ENCODE data around the gene PALM. TPM values are rescaled to one million over a fixed set of nuclear protein-coding genes. Genes with fewer than 3 reads are reported as not detected.

PALM gene
- total RNA-seq, 1 experiment from 2014 or later: 0.83 TPM

DNA sequence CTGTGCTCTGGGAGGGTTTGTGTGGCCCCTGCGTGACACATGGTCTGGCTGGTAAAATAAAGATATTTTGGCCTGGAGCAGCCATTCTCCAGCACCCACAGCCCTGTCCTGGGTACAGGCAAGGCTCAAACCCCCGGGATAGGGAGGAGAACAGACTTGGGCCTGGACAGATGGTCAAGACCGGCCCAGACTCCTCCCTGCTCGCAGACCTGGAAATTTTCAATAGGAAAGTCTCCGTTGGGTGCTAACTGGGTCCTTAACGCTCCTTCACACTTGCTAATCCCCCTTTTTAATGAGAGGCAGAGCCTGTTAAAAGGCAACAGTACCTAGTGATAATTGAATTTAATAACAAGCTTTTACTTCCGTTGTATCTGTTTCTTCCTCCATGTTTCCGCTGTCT lies 2.5 kb downstream of the PALM start:
- Mint-ChIP-seq H3K36me3 (ENCODE audit: insufficient read depth, unreplicated experiment) (peaks cover 6% of the 10 kb centered on the region), H3K27ac (ENCODE audit: unreplicated experiment) (no peak overlapping the region), H3K4me1 (ENCODE audit: low read depth, unreplicated experiment) (no peaks in the 10 kb centered on the region), H3K4me3 (ENCODE audit: low read depth, unreplicated experiment) (no peak overlapping the region), H3K27me3 (ENCODE audit: unreplicated experiment) (peaks cover 50% of the 10 kb centered on the region), H3K9me3 (ENCODE audit: low read depth, unreplicated experiment) (peaks cover 3% of the 10 kb centered on the region)
- CTCF ChIA-PET: no interaction called here
- BruUV-seq (replicated peaks): no TSS peak
- intact Hi-C loops (cut with micrococcal nuclease; ENCODE audit: unreplicated experiment): no loop called here
- DNase-seq: no peak
- TF ChIP-seq, protein P1, sequence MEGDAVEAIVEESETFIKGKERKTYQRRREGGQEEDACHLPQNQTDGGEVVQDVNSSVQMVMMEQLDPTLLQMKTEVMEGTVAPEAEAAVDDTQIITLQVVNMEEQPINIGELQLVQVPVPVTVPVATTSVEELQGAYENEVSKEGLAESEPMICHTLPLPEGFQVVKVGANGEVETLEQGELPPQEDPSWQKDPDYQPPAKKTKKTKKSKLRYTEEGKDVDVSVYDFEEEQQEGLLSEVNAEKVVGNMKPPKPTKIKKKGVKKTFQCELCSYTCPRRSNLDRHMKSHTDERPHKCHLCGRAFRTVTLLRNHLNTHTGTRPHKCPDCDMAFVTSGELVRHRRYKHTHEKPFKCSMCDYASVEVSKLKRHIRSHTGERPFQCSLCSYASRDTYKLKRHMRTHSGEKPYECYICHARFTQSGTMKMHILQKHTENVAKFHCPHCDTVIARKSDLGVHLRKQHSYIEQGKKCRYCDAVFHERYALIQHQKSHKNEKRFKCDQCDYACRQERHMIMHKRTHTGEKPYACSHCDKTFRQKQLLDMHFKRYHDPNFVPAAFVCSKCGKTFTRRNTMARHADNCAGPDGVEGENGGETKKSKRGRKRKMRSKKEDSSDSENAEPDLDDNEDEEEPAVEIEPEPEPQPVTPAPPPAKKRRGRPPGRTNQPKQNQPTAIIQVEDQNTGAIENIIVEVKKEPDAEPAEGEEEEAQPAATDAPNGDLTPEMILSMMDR (IDR thresholded peaks at IDR 0.05; ENCODE audit: unreplicated experiment): no peak

DNA sequence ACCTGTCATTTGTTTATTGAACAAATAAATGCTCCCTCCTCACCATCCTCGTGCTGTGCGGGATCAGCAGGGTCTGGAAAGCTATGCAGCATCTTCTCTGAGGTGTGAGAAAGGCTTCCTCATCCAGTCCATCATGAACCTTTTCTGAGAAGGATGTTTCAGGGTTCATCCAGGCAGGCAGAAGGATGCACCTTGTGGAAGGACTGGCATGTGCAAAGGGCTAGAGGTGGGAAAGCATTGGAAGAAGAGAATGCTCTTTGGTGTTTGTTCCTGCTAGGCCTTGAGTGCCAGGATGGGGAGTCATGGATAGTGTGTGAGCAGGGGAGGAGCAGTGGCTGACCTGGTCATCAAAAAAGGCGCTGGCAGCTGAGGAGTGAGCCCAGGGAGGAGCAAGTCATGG lies 6.6 kb downstream of the PALM start:
- Mint-ChIP-seq H3K4me3 (ENCODE audit: low read depth, unreplicated experiment) (no peak overlapping the region), H3K9me3 (ENCODE audit: low read depth, unreplicated experiment) (peaks cover 3% of the 10 kb centered on the region), H3K27ac (ENCODE audit: unreplicated experiment) (no peak overlapping the region), H3K27me3 (ENCODE audit: unreplicated experiment) (peaks cover 64% of the 10 kb centered on the region), H3K4me1 (ENCODE audit: low read depth, unreplicated experiment) (no peaks in the 10 kb centered on the region), H3K36me3 (ENCODE audit: insufficient read depth, unreplicated experiment) (peaks cover 6% of the 10 kb centered on the region)
- no TSS peak for BruUV-seq (replicated peaks)
- TF ChIP-seq, protein P1 (IDR thresholded peaks at IDR 0.05; ENCODE audit: unreplicated experiment): no peak
- DNase-seq: no peak
- intact Hi-C loops (cut with micrococcal nuclease; ENCODE audit: unreplicated experiment): no loop called here
- CTCF ChIA-PET: no interaction called here

DNA sequence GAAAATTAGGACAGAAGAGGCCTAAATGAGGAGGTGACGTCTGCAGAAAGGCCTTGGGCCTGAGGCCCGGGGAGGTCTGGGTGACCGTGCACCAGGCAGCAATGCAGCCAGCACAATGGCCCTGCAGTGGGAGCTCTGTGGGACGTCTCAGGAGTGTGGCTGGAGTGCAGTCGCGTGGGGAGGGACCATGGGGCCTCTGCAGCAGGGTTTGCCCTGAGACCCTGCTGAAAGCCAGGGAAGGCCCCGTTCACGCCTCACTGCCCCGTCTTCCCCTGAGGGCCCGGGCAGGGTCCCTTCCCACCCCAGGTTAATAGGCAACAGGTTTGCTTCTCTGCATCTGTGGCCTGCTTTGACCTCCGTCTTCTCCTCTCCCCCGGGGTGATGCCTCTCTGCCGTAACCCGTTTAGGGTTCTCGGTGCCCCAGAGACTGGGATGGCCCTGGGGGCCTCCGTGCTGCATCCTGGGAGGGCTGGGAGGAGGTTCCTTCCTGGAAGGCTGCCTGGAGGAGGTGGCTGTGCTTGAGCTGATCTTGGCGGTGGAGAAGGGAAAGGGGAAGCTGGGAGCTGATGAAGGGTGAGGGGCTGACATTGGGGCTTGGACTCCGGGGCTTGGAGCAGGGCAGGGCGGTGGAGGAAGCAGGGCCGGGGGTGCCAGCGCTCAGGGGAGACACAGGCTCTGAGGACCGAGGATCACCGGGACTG lies 9.7 kb downstream of the PALM start:
- H3K36me3 Mint-ChIP-seq (ENCODE audit: insufficient read depth, unreplicated experiment): peaks cover 6% of the 10 kb centered on the region
- CTCF ChIA-PET: no interaction called here
- intact Hi-C loops (cut with micrococcal nuclease; ENCODE audit: unreplicated experiment): no loop called here
- no peak overlapping the region for H3K27ac Mint-ChIP-seq (ENCODE audit: unreplicated experiment)
- H3K4me1 Mint-ChIP-seq (ENCODE audit: low read depth, unreplicated experiment): no peaks in the 10 kb centered on the region
- TF ChIP-seq, protein P1 (IDR thresholded peaks at IDR 0.05; ENCODE audit: unreplicated experiment): no peak
- no peak for DNase-seq
- no TSS peak for BruUV-seq (replicated peaks)
- H3K9me3 Mint-ChIP-seq (ENCODE audit: low read depth, unreplicated experiment): peaks cover 3% of the 10 kb centered on the region
- H3K4me3 Mint-ChIP-seq (ENCODE audit: low read depth, unreplicated experiment): no peak overlapping the region
- peaks cover 40% of the 10 kb centered on the region for H3K27me3 Mint-ChIP-seq (ENCODE audit: unreplicated experiment)

DNA sequence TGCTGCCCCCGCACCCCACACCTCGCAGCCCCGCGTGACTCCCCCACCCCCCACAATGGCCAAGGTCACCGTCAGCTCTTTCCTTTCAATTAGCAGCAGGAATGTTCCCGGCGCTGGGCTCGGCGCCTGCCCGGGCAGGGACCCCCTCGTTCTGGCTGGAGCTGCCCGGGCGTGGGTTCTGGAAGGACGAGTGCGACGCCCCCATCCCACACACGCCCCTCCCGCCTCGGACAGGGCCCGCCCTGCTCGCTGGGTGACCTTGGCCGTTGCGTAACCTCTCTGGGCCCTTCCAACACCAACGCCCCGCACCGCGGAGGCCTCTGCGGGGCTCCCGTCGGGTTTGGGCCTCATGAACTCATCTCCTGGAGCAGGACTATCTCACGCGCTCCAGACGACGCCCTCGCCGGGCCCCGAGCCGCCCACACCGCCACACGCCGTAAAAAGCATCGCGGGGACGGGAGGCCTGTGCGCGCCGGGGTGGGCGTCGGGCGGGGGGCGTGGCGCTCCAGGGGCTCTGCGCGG lies 10.3 kb downstream of the PALM start:
- Mint-ChIP-seq H3K9me3 (ENCODE audit: low read depth, unreplicated experiment) (peaks cover 3% of the 10 kb centered on the region), H3K4me1 (ENCODE audit: low read depth, unreplicated experiment) (no peaks in the 10 kb centered on the region), H3K4me3 (ENCODE audit: low read depth, unreplicated experiment) (no peak overlapping the region), H3K27ac (ENCODE audit: unreplicated experiment) (no peak overlapping the region), H3K27me3 (ENCODE audit: unreplicated experiment) (peaks cover 40% of the 10 kb centered on the region), H3K36me3 (ENCODE audit: insufficient read depth, unreplicated experiment) (peaks cover 6% of the 10 kb centered on the region)
- BruUV-seq (replicated peaks): no TSS peak
- DNase-seq: no peak
- TF ChIP-seq, protein P1 (IDR thresholded peaks at IDR 0.05; ENCODE audit: unreplicated experiment): no peak
- CTCF ChIA-PET: no interaction called here
- intact Hi-C loops (cut with micrococcal nuclease; ENCODE audit: unreplicated experiment): no loop called here

Data from Calu3 (cell line).